MM.1S (cell line): ENCODE data around the gene TRAF1.

Experiments used
- DNase-seq: peaks from one replicate; pipeline ENCODE4 v3.0.0-alpha.2; 2015
- H2AFZ ChIP-seq: fragments of 300-600 bp; sonication (generic); 2 replicates; pipeline ENCODE4 v1.6.0; 2016; ENCODE audit warnings: antibody characterized with exemption, low read length
- H3F3A ChIP-seq: fragments of 300-600 bp; sonication (generic); 2 replicates; pipeline ENCODE4 v1.6.1; 2016; ENCODE audit warnings: mild to moderate bottlenecking, antibody characterized with exemption, low read length, moderate library complexity, mixed read lengths; ENCODE audit not compliant: insufficient read depth
- H3K27ac ChIP-seq: fragments of 300-600 bp; sonication (generic); 2 replicates; pipeline ENCODE4 v1.5.1; 2016; ENCODE audit warnings: mild to moderate bottlenecking, low read length
- H3K27me3 ChIP-seq: fragments of 300-600 bp; sonication (generic); replicated peaks from 2 replicates; pipeline ENCODE4 v1.6.0; 2016; ENCODE audit warnings: low read length; ENCODE audit not compliant: insufficient read depth
- H3K36me3 ChIP-seq: fragments of 300-600 bp; sonication (generic); replicated peaks from 2 replicates; pipeline ENCODE4 v1.6.1; 2016; ENCODE audit warnings: mild to moderate bottlenecking, low read length, mixed read lengths; ENCODE audit not compliant: insufficient read depth
- H3K4me1 ChIP-seq: fragments of 300-600 bp; sonication (generic); 2 replicates; pipeline ENCODE4 v1.6.1; 2016; ENCODE audit warnings: low read length, mixed read lengths
- H3K4me2 ChIP-seq: fragments of 300-600 bp; sonication (generic); 2 replicates; pipeline ENCODE4 v1.6.0; 2016; ENCODE audit warnings: low read depth, low read length
- H3K4me3 ChIP-seq: fragments of 300-600 bp; sonication (generic); 2 replicates; pipeline ENCODE4 v1.5.1; 2016; ENCODE audit warnings: low read length, mixed read lengths
- H3K79me2 ChIP-seq: fragments of 300-600 bp; sonication (generic); 2 replicates; pipeline ENCODE4 v1.6.1; 2016; ENCODE audit warnings: mixed run types, low read length, mixed read lengths
- H3K9ac ChIP-seq: fragments of 300-600 bp; sonication (generic); 2 replicates; pipeline ENCODE4 v1.6.1; 2016; ENCODE audit warnings: low read length, mixed read lengths
- H3K9me2 ChIP-seq: fragments of 300-600 bp; sonication (generic); replicated peaks from 2 replicates; pipeline ENCODE4 v1.6.1; 2016; ENCODE audit warnings: mild to moderate bottlenecking, low read length, mixed read lengths; ENCODE audit not compliant: insufficient read depth
- H3K9me3 ChIP-seq: fragments of 300-600 bp; sonication (generic); replicated peaks from 2 replicates; pipeline ENCODE4 v1.6.1; 2016; ENCODE audit warnings: mild to moderate bottlenecking, low read length, mixed read lengths; ENCODE audit not compliant: insufficient read depth
- H4K20me1 ChIP-seq: fragments of 300-600 bp; sonication (generic); 2 replicates; pipeline ENCODE4 v1.6.1; 2016; ENCODE audit warnings: mild to moderate bottlenecking, low read length, moderate library complexity, mixed read lengths; ENCODE audit not compliant: insufficient read depth
- CTCF ChIP-seq: fragments of 300-600 bp; sonication (generic); IDR thresholded peaks from 2 replicates; pipeline ENCODE4 v1.5.1; 2016; ENCODE audit warnings: antibody characterized with exemption, low read length, mixed read lengths
- EZH2 ChIP-seq: fragments of 300-600 bp; sonication (generic); optimal IDR thresholded peaks from 2 replicates; pipeline ENCODE3; 2017; ENCODE audit warnings: low read depth, mild to moderate bottlenecking, antibody characterized with exemption, low read length, mixed read lengths
- EZH2phosphoT487 ChIP-seq: fragments of 300-600 bp; sonication (generic); IDR thresholded peaks from 2 replicates; pipeline ENCODE4 v1.6.1; 2018; ENCODE audit warnings: antibody characterized with exemption, low read length

TRAF1 gene

GRCh38 chr9:120924698-120925534, 1.7 kb downstream of the TRAF1 start:
- Histone ChIP-seq H3K4me2 (no peak overlapping the region), H2AFZ (no peak overlapping the region)

GRCh38 chr9:120923620-120924328, 2.8 kb downstream of the TRAF1 start:
- Histone ChIP-seq H3K27me3 (no peaks in the 10 kb centered on the region), H3K27ac (no peak overlapping the region), H4K20me1 (no peaks in the 10 kb centered on the region), H3K36me3 (no peaks in the 10 kb centered on the region), H3K9me3 (no peaks in the 10 kb centered on the region), H3K4me3 (no peak overlapping the region), H3K9ac (no peak overlapping the region), H3F3A (peaks cover 20% of the 10 kb centered on the region), H3K4me1 (peaks cover 29% of the 10 kb centered on the region), H3K79me2 (no peaks in the 10 kb centered on the region), H2AFZ (no peak overlapping the region), H3K4me2 (no peak overlapping the region), H3K9me2 (no peaks in the 10 kb centered on the region)
- no peak for DNase-seq
- TF ChIP-seq EZH2, result no peak
- no peak for TF ChIP-seq EZH2phosphoT487
- no peak for TF ChIP-seq CTCF

More at GRCh38 chr9:120924698-120925534, 1.7 kb downstream of the TRAF1 start:
- H3K9me2 ChIP-seq, result no peaks in the 10 kb centered on the region
- H3K9me3 ChIP-seq, result no peaks in the 10 kb centered on the region
- H3K36me3 ChIP-seq, result no peaks in the 10 kb centered on the region
- DNase-seq, result no peak
- H3K9ac ChIP-seq, result no peak overlapping the region
- H3K27me3 ChIP-seq, result no peaks in the 10 kb centered on the region
- H3F3A ChIP-seq, result peaks cover 26% of the 10 kb centered on the region
- peaks cover 34% of the 10 kb centered on the region for H3K4me1 ChIP-seq
- H3K27ac ChIP-seq, result no peak overlapping the region
- H4K20me1 ChIP-seq, result no peaks in the 10 kb centered on the region
- no peak overlapping the region for H3K4me3 ChIP-seq
- TF ChIP-seq EZH2 (no peak), EZH2phosphoT487 (no peak), CTCF (no peak)
- no peaks in the 10 kb centered on the region for H3K79me2 ChIP-seq

GRCh38 chr9:120922404-120923195, 4.0 kb downstream of the TRAF1 start:
- Histone ChIP-seq H3K27me3 (no peaks in the 10 kb centered on the region), H3K27ac (no peak overlapping the region), H3K36me3 (no peaks in the 10 kb centered on the region), H2AFZ (no peak overlapping the region), H3K4me2 (no peak overlapping the region), H3K4me1 (peaks cover 19% of the 10 kb centered on the region), H3K79me2 (no peaks in the 10 kb centered on the region), H3K4me3 (no peak overlapping the region), H3K9ac (no peak overlapping the region), H3F3A (peaks cover 8% of the 10 kb centered on the region), H3K9me2 (no peaks in the 10 kb centered on the region), H3K9me3 (no peaks in the 10 kb centered on the region), H4K20me1 (no peaks in the 10 kb centered on the region)
- no peak for DNase-seq
- no peak for TF ChIP-seq EZH2phosphoT487
